ENCODE data around the gene CCN5.

Gene CCN5

DNA sequence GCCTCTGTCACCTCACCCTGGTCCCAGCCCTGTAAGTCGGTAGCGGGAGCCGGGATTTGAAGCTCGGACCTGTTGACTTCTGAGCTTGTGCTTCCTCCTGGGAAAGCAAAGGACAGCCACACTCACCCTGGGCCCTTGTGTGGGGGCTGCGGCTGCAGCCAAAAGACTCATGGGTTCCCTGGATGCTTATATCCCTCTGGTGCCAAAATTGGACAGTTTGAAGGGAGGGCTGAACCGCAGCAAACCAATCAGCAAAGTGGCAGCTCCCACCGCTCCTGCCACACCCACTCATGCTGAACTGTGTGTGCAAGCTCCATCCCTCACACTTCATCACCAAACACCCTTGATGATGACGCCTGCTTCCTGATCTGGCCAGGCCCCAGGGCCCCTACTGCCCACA is 3.9 kb upstream of the CCN5 start:
- TF ChIP-seq TEAD4 (IDR thresholded peaks at IDR 0.05) (no peak), EGR1 (IDR thresholded peaks at IDR 0.05) (no peak), TCF12 (IDR thresholded peaks at IDR 0.05; ENCODE audit: low read depth) (no peak), CREB1 (IDR thresholded peaks at IDR 0.05; ENCODE audit: low read depth) (no peak), CEBPB (IDR thresholded peaks at IDR 0.05) (no peak), ZBTB7A (IDR thresholded peaks at IDR 0.05; ENCODE audit: low read depth) (no peak), YY1 (IDR thresholded peaks at IDR 0.05; ENCODE audit: low read depth) (no peak), RAD21 (IDR thresholded peaks at IDR 0.05; ENCODE audit: low read depth) (no peak)
- TF ChIP-seq, protein P1, sequence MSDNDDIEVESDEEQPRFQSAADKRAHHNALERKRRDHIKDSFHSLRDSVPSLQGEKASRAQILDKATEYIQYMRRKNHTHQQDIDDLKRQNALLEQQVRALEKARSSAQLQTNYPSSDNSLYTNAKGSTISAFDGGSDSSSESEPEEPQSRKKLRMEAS (IDR thresholded peaks at IDR 0.05) = no peak
- TF ChIP-seq, protein P2, sequence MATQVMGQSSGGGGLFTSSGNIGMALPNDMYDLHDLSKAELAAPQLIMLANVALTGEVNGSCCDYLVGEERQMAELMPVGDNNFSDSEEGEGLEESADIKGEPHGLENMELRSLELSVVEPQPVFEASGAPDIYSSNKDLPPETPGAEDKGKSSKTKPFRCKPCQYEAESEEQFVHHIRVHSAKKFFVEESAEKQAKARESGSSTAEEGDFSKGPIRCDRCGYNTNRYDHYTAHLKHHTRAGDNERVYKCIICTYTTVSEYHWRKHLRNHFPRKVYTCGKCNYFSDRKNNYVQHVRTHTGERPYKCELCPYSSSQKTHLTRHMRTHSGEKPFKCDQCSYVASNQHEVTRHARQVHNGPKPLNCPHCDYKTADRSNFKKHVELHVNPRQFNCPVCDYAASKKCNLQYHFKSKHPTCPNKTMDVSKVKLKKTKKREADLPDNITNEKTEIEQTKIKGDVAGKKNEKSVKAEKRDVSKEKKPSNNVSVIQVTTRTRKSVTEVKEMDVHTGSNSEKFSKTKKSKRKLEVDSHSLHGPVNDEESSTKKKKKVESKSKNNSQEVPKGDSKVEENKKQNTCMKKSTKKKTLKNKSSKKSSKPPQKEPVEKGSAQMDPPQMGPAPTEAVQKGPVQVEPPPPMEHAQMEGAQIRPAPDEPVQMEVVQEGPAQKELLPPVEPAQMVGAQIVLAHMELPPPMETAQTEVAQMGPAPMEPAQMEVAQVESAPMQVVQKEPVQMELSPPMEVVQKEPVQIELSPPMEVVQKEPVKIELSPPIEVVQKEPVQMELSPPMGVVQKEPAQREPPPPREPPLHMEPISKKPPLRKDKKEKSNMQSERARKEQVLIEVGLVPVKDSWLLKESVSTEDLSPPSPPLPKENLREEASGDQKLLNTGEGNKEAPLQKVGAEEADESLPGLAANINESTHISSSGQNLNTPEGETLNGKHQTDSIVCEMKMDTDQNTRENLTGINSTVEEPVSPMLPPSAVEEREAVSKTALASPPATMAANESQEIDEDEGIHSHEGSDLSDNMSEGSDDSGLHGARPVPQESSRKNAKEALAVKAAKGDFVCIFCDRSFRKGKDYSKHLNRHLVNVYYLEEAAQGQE (IDR thresholded peaks at IDR 0.05; ENCODE audit: low read depth) = no peak

DNA sequence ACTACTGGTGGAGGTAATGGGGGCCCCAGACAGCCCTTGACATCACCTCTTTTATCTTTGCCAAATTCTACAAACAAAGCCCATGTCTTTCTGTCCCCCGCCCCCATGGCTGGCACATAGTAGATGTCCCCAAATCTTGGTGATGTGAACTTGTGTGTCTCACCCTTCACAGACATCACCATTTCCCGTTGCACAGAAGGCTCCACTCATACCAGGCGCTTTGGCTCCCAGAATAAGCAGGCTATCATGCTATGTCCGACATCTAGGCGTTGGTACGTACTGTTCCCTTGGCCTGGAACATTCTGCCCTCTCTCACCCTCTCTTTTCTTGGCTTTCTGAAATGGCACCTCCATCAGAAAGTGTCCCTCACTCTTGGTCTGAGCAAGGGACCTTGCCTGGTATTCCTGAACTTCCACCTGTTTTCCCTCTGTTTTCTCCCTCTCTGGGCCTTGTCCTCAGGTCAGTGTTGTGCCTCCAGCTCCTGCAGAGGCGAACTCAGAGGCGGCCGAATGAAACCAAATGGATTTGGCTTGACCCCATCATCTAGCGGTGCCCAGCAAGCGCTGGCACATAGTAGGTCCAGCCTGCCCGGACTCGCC is 968 bp upstream of the CCN5 start:
- no peak for TF ChIP-seq EP300 (IDR thresholded peaks at IDR 0.05; ENCODE audit: borderline replicate concordance)
- TF ChIP-seq ZBTB7A (IDR thresholded peaks at IDR 0.05; ENCODE audit: low read depth) = no peak
- TF ChIP-seq CEBPB (IDR thresholded peaks at IDR 0.05) = no peak
- no peak for TF ChIP-seq TAF1 (IDR thresholded peaks at IDR 0.05; ENCODE audit: low read depth)
- no peak for TF ChIP-seq YY1 (IDR thresholded peaks at IDR 0.05; ENCODE audit: low read depth)
- TF ChIP-seq CREB1 (IDR thresholded peaks at IDR 0.05; ENCODE audit: low read depth) = no peak
- no peak for TF ChIP-seq TEAD4 (IDR thresholded peaks at IDR 0.05)
- no peak for TF ChIP-seq TCF12 (IDR thresholded peaks at IDR 0.05; ENCODE audit: low read depth)
- TF ChIP-seq, protein P1 (IDR thresholded peaks at IDR 0.05) = no peak
- TF ChIP-seq NFIC (IDR thresholded peaks at IDR 0.05) = no peak
- TF ChIP-seq FOXM1 (IDR thresholded peaks at IDR 0.05; ENCODE audit: borderline replicate concordance, low read depth) = no peak
- TF ChIP-seq, protein P2 (IDR thresholded peaks at IDR 0.05; ENCODE audit: low read depth) = no peak
- no peak for TF ChIP-seq EGR1 (IDR thresholded peaks at IDR 0.05)

DNA sequence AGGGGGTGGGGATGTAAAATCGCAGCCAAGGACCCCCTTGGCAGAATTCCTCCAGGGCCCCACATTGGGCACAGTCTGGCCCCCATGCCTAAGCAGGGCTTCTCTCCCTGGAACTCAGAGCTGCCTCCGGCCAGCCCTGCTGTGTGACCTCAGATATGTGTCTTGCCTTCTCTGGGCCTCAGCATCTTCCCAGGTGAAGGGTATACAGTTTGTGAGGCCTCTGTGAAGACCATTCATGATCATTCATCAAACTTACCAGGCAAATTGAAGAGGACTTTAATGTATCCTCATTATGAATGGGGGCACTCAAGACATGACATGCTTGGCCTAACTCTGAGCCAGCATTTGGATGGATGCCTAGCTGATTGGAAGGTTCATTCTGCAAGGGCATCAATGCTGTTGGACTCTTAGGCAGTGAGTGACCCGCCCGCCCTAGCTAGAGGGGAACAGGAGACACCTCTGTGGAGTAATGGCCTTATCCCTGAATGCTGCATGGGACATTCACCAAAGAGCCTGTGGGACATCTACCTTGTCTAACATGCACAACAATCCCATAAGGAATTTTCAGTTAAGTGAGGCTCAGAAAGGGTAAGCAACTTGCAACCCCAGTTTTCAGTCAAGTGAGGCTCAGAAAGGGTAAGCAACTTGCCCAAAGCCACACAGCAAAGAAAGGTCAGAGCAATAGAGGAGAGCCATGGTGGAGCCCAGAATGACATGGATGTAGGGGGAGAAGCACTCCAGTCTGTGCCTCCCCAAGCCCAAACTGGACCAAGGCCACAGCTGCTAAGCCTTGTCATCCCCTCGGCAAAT is 535 bp downstream of the CCN5 start:
- no peak for TF ChIP-seq TEAD4 (IDR thresholded peaks at IDR 0.05)
- no peak for TF ChIP-seq ZBTB7A (IDR thresholded peaks at IDR 0.05; ENCODE audit: low read depth)
- no peak for TF ChIP-seq NFIC (IDR thresholded peaks at IDR 0.05)
- no peak for TF ChIP-seq FOXM1 (IDR thresholded peaks at IDR 0.05; ENCODE audit: borderline replicate concordance, low read depth)
- TF ChIP-seq CEBPB (IDR thresholded peaks at IDR 0.05) = no peak
- TF ChIP-seq EP300 (IDR thresholded peaks at IDR 0.05; ENCODE audit: borderline replicate concordance) = no peak
- TF ChIP-seq, protein P2 (IDR thresholded peaks at IDR 0.05; ENCODE audit: low read depth) = no peak
- TF ChIP-seq RAD21 (IDR thresholded peaks at IDR 0.05; ENCODE audit: low read depth) = no peak
- no peak for TF ChIP-seq TAF1 (IDR thresholded peaks at IDR 0.05; ENCODE audit: low read depth)
- no peak for TF ChIP-seq EGR1 (IDR thresholded peaks at IDR 0.05)
- no peak for TF ChIP-seq YY1 (IDR thresholded peaks at IDR 0.05; ENCODE audit: low read depth)
- TF ChIP-seq, protein P1 (IDR thresholded peaks at IDR 0.05) = no peak
- TF ChIP-seq CREB1 (IDR thresholded peaks at IDR 0.05; ENCODE audit: low read depth) = no peak
- TF ChIP-seq, protein P3, sequence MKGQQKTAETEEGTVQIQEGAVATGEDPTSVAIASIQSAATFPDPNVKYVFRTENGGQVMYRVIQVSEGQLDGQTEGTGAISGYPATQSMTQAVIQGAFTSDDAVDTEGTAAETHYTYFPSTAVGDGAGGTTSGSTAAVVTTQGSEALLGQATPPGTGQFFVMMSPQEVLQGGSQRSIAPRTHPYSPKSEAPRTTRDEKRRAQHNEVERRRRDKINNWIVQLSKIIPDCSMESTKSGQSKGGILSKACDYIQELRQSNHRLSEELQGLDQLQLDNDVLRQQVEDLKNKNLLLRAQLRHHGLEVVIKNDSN (IDR thresholded peaks at IDR 0.05) = no peak
- TF ChIP-seq TCF12 (IDR thresholded peaks at IDR 0.05; ENCODE audit: low read depth) = no peak
